Eye (tissue), 1 donor: ENCODE measurements around the gene FLRT1.
"Not testable (repeated sequence)": the region's sequence is repeated elsewhere in the genome, so short reads cannot be mapped to it uniquely, and the experiment has no call there.

ENCODE experiments used
- DNase-seq: peaks from one replicate; pipeline ENCODE4 v3.0.0-alpha.2; 2015

FLRT1 gene

DNA sequence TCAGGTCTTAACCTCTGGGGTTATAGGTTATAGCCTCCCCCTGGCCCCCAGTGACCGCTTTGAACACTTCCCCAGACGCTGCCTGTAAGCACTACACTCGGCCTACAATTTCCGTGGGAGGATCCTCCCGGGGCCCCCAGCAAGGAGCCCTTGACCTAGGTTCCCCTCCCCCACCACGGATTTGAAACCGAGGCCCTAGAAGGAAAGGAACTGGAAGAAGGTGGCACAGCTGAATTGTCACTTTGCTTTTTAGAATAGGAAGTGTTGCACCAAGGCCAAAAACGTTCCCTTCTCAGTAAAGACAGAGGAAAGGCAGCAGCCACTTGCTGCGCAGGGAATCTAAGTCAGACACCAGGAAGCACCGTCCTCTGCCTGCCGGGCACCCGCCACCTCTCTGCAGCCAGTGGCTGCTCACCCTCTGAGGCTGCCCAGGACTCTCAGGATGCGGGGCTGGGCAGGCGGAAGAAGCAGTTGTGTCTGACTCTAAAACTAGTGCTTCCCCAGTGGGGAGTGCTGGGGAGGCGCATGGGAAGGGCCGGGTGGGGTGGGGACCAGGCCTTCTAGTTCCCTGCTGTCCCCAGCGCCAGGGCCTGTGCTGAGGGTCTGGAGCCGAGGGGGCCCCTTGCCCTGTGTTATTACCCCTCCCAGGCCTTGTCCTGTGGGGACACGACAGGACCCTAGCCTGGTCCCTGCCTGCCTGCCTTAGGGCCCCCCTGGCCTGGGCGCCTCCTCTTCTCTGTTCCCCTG lies 7.9 kb upstream of the FLRT1 start:
- no peak for DNase-seq

DNA sequence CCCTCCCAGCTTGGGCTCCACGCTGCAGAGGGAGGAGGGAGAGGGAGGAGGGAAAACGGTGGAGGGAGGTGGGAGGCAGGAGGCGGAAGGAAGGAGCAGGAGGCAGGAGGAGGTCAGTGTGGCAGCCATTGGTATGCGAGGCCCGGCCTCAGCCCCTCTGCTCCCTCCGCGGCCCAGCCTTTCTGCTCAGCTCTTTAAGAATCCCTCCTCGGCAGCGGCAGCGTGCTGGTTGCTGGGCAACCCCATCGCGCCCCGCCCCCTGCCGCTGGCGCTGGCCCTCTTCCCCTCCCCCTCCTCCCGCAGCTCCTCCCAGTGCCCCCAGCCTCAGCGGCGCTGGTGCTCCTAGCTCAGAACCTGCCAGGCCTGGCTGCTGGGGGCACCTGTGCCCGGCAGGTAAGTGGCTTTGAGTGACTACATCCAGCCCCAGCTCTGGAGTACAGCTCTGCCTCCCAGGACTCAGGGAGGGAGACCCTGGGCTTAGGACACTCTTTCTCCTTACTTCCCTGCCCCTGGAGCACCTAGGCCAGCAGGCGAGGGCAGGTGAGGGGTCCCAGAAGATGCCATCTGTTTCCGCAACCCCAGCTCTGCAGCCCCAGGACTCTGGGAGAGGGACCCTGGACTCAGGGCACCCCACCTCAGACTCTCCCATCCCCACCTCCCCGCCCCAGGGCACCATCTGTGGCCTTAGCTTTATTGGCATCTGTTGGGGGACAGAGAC lies 7.2 kb upstream of the FLRT1 start:
- DNase-seq, result peak; percentile 94

DNA sequence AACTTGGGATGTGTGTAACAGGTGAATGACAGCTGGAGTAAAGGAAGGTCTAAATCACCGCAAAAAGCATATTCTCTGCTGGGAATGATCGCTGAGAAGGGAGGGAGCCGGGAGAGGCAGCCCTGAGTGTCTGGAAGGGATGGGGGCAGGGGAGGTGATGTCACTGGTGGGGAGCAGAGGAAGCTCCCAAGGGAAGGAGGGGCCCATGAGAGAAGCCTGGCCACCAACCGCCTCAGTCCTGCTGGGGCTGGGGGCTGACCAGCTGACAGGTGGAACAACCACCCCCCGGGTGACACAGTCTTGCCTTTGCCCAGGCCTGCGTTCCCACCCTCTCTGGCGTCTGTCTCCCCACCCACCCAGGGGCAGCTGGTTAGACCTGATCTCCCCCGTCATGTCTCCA lies 6.0 kb upstream of the FLRT1 start:
- no peak for DNase-seq

DNA sequence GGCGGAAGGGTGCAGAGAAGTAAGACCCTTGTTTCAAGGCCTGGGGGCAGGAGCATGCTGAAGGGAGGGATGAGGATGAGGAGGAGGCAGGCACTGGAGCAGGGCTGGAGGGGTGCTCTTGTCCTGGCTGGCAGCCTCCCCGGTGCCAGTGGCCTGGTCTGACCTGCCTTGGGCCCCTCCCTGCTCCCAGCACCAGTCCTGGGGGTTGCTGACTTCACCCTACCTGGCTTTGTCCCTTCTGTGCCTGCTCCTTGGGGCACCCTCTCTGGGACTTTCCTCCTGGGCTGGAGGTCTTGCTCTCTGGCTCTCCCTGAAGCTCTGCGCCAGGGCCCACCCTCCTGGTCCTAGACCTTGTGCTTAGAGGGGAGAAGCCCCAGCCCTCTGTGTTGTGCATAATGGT lies 4.7 kb upstream of the FLRT1 start:
- no peak for DNase-seq

DNA sequence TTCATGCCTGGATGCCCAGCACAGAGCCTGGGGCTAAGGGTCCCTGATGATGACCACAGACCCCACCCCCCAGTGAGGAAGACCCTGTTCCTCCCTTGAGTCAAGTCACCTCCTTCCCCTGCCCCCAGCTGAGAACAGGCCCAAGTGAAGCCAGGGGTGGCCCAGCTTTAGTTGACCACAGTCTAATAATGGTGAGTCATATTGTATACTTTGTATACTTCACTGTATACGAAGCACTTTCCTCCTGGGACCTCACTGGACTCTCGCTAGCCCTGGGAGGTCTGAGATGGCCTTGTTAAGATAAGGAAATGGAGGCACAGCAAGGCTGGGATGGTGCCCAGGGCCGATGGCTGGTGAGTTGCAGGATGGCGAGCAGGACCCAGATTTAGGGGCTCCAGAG lies 3.7 kb upstream of the FLRT1 start:
- DNase-seq, result no peak

DNA sequence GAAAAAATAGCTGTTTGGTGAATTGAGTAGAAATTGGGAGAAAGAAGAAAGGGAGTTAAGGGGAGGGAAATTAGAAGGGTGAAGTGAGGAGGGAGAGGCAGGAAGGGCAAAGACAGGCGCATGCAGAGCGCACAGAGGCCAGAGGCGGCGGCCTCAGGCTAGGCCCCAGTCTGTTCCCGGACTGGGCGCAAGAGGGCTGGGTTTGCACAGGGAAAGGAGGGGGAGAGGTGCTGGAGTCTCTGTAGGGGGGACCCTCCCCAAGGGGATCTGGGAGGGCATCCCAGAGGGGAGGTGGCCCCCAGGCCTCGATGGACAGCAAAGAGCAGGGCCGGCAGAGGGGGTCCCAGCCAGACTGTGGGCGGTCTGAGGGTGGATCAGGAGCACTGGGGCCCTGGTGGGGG lies 1.3 kb upstream of the FLRT1 start:
- no peak for DNase-seq

DNA sequence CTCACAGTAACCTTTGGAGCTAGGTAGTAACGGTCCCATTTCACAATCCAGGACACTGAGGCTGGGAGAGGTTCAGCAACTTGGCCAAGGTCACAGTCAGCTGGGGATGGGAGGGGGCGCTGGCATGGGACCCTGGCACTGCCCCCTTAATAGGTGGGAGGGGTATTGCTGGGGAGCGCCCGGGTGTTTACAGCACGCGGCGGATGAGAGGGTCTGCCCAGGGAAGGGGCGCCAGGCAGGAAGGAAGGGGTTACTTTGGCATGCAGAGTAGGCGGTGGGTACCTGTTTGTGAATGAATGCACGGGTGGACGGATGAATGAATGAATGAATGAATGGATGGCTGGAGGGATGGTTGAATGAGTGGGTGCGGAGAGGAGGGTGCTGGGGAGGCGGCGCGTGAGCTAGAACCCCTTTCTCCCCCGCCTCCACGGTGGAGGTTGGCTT lies 628 bp upstream of the FLRT1 start:
- no peak for DNase-seq

DNA sequence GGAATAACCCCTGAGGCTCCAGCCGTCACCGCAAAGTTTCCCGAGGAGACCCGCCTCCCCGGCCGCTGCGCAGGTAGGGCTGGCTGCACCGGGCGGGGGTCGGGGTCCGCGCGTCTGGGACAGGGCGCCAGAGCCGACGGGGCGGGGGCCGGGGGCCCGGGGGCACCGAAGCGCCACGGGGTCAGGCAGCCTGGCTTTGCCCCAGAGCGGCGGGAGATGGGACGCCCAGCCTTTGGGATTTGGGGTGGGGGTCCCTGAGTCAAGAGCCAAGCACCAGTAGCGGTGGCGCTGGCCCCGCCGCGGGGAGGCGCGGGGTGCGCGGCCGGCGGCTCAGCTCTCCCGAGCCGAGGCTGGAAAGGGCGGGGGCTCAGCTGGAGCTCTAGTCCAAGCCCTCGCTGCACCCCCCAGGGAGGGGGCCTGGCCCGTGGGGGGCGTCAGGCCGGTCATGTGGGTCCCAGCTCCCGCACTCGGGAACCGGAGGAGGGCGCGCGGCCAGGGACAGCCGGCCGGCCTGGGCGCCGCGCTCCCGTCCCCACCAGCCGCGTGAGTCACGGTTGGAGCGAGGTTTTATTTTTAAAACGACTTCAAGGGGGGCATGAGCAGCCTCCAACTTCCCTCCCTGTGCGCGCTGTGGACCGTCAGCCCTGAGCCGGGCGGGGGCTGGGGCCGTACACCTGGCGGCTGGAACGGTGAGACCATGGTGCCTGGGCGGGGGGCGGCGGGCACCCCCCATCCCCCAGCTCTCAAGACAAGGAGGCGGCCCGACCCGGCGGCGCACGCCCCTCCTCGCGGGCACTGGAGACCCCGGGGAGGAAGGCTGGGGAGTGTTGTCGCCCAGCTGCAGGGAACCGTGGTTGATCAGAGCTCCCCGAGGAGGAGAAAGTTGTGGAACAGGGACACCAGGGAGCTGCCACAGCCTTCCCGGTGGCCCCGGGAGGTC lies 626 bp downstream of the FLRT1 start:
- peak; percentile 78 for DNase-seq

DNA sequence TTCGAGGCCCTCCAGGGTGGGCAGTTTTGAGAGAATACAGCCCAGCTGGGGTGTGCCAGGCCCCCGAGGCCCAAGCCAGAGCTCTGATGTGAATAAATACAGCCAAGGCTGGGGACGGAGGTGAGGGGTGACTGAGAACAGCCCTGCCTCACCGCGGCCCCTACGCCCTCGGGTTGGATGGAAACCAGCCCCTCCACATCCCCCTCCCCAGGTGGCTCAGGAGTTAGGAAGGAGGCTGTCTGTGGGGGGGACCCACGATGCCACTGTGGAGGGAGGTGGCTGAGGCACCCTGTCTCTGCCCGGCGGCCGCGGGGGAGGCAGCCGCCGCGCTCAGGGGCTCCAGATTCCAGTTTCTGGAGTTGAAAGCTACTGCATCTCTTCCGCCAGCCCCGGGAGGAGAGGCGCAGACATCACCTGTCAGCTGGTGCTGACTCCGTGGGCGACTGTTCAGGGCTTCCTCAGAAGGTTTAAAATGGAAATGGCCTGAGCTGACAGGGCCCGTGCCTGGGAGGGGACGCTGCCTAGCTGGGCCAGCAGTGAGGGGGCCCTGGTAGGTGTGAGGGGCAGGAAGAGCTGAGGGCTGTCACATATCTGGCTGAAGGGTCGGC lies 1.4 kb downstream of the FLRT1 start:
- no peak for DNase-seq

DNA sequence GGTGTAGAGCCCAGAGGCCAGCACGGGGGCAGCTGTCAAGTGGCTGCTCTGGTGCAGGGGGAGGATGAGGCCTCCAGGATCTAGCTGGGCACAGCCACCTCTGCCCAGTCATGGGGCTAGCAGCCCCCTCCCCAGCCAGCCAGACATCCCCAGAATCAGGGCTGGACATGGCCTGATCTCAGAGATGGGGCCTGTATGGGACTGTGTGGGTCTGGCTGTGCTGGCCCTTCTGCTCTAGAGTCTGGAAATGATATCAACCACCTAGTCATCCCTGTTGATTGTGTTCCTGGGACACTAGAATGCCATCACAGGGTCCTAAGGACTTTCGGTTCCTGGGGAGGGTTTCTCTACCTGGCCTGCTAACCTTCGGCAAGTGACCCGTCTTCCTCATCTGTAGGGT lies 2.8 kb downstream of the FLRT1 start:
- DNase-seq, result no peak

DNA sequence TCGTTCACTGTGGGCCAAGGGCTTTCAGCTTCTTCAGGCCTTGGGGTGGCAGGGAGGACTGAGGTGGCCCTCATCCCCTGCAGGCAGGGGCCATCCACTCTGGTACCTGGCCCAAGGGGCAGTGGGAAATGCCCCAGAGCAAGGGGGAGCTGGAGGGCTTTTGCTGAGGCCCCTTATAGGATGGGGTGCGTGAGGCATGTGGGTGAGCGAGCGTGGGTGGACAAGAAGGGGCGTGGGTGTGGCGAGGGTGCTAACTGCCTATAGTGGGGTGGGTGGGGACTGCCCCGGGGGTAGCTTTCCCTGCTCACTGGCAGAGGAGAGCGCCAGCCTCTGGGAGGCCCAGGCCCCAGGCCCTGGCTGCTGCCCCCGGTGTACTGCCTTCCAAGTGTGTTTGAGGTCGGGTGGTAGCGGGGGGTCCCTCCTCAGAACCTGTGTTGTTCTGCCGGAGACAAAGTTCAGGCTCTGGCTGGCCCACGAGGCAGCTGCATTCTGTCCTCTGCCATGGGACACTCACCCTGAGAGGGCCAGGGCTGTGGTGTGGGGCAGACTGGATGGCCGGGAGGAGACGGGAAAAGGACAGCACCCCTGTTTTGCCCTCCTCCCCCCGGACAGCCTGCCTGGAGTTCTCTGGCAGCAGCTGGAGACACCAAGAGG lies 3.4 kb downstream of the FLRT1 start:
- DNase-seq, result no peak

DNA sequence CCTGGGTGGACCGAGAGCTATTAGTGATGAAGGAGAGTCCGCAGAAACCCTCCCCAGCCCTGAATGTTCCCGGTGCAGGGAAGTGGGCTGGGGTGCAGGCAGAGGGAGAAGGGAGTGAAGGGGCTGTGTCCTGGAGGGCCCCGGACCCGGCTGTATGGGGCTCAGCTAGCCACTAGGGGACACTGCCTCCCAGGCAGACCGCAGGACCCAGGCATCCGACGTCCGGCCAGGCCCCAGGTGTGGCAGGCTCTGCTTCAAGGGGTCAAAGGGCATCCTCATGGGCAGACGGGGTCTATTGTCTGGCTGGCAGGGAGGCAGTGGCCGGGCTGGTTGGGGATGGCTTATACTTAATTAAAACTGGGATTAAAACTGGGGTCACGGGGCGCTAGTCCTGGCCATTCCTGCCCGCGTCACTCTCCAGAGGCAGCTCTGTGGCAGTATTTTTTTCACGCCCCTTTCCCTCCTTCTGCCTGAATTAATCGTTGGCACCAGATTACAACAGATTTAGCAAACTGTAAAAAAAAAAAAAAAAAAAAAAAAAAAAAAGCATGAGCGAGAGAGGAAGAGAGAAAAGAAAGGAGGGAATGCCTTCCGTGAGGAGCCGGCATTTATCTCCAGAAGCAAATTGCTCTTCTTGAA lies 5.1 kb downstream of the FLRT1 start:
- DNase-seq, result peak; percentile 58

DNA sequence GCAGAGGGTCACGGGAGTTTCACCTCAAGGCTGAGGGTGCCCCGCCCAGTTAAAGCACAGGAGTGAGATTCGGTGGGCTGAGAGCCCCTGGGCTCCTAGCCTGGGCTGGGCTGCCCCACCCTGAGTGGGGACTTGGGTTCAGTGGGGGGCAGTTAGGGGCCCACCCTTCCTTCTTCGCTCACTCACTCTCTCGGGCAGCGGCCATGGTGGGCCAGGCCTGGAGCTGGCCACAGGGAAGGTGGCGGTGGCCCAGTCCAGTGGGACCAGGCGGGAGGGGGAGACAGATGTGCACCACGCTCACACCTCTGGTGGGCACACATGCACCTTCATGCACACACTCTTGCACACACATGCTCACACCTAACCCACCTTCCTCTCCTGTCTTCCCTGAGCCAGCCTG lies 6.1 kb downstream of the FLRT1 start:
- no peak for DNase-seq

DNA sequence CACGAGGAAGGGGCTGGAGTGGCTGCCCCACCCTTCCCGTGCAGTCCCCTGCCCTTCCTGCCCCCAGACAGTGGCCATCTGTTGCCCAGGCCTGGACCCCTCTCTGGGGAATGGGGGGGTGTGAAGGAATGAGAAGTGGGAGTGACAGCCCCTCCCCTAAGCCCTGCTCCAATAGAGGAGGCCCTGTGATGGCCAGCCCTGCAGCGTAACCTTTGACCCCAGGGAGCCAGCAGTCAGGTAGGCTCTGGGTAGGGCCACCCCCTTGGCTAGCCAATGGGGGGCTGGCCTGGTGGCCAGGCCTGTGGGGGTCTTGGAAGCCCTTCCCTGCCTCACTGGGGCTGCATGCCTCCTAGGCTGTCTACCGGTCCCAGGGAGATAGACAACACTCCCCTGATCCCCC lies 6.6 kb downstream of the FLRT1 start:
- no peak for DNase-seq

DNA sequence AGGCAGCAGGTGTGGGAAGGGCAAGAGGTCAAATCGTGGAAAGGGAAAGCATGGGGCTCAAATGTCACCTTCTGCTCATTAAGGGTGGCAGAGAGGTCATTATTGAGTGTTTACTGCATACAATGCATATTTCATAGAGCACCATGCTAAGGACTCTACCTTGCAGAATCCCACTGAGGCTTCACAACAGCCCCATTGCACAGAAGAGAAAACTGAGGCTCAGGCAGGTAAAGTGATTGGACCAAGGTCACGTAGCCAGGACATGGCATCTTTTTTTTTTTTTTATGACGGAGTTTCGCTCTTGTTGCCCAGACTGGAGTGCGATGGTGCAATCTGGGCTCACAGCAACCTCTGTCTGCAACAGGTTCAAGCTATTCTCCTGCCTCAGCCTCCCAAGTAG lies 7.8 kb downstream of the FLRT1 start:
- no peak for DNase-seq

DNA sequence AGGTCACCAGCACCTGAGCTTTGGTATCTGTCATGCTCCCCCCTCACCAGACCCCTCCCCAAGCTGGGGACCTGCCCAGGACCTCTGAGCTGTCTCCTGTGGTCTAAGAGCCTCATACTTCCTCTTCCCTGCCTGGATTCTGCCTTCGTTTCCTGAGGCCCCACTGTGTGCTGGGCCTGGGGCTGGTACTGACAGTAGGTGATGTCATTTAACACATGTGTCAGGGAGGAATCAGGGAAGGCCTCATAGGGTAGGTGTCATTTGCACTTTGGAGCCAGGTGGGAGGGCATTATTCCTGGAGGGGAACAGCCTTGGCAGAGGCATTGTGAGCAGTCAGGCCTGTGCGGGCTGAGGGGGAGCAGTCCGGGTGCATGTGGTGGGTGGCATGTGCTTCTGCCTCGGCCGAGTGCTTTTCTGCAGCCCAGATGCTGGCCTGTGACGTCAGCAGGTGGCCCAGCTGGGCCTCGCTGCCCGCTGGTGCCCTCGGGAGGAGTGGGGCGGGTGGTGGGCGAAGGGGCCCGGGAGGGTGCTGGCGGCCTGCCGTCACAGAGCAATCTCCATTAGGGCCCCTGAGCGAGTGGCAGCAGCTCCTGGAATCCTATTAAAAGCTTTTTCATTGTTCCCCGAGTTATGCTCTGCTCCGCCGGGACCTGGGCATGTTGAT lies 9.1 kb downstream of the FLRT1 start:
- DNase-seq, result peak; percentile 65

DNA sequence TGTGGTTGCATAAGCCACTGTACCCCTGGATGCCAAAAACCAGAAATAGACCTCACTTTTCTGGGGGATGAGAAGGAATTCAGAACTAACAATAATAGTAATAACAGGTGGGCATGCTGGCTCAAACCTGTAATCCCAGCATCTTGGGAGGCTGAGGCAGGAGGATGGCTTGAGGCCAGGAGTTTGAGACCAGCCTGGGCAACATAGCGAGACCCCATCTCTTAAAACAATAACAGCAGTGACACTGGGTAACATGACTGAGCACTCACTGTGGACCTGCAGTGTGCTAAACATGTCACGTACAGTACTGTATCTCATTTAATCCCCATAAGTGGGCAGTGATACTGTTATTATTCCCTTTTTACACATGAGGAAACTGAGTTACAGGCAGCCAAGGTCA lies 10.0 kb downstream of the FLRT1 start:
- DNase-seq, result no peak

DNA sequence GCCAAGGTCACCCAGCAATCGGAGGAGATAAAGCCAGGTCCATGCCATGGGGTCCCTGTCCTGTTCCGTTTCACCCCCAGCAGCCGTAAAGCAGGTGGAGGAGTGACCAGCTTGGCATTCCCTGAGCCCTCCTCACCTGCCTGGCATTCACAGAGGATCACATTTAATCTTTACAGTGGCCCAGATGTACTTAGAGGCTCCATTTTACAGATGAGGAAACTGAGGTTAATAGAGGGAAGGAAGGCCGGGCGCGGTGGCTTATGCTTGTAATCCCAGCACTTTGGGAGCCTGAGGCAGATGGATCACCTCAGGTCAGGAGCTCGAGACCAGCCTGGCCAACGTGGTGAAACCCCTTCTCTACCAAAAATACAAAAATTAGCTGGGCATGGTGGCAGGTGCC lies 11.6 kb downstream of the FLRT1 start:
- not testable (repeated sequence) for DNase-seq

DNA sequence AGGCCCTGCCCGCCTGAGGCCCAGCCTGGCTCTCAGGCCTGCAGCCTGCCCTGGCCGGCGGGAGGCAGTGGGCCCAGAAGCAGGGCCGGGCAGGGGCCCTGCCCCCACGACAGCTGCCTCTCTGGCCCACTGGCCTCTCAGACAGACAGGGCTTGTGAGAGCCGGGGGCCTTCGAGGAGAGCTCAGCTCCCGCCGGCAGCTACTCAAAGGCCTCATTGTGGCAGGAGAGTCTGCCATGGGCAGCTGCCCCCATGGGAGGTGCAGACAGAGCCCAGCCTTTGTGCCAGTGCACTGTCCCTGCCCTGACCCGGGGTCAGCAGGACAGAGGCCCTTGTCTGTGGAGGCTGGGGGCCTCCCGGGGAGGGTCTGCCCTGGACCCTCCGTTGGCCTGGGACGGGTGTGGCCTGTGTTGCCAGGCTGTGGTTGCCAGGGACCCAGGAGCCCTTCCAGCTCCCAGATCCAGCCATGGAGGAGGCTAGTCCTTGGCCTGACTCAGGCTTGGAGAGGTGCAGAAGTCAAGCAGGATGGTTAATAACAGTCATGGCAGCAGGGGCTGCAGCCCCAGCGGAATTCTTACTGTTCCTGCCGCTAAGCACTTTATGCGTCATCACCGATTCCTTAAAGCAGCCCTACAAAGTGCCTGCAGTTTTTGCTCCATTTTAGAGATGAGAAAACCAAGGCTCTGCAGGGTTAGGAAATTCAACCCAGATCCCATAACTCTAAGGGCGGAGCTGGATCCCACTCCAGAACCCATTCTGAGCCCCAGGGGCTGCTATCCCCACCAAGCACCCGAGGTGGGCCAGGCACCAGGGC lies 12.5 kb downstream of the FLRT1 start:
- peak; percentile 85 for DNase-seq

DNA sequence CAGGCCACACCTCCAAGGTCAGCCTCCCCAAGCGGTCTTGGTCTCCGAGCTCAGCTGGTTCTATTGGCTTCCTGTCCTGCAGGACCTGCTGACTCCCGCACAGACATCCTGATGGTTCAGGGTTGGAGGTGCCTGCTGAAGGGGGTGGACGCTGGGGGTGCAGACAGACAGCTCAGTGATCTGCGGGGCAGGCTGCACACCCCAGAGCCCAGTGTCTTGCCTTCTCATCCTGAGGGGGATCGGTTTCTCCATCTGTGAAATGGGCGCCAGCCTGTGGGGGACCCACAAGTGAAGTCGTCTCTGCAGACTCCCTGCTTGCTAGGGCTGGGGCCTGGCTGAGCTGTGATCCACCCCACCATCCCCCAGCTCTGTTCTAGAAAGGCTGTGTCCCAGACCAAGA lies 13.8 kb downstream of the FLRT1 start:
- no peak for DNase-seq

DNA sequence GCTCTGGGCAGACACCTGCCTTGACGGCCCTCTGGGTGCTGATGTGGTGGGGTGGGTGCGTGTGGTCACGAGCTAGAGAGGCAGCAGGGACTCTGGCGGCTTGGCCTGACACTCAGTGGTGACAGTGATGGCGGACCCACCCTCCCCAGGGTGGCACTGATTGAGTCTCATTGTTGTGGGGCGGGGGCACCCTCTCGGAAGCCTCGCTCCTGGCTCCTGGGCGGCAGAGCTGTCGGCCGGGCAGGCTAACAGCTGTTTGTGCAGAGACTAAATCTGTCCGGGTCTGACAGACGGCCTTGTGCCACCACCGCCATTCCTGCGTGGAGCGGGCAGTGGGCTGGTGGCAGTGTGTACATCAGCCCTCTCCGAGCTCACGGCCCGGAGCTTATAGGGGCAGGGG lies 15.6 kb downstream of the FLRT1 start:
- DNase-seq, result no peak
